Spleen (tissue), 11 donors: Measurements from ENCODE around the gene LY6G6C. TPM values are rescaled to one million over a fixed set of nuclear protein-coding genes. Genes with fewer than 3 reads are reported as not detected.

Source experiments
- DNase-seq: peaks from one replicate; pipeline ENCODE4 v3.0.0-alpha.2; 2020
- H3K27ac ChIP-seq, 8 donors: fragments of 200-600 bp; sonication (generic) in 7 of 8; 1 replicate in 4 of 8; 2 replicates in 4 of 8; pipeline versions ENCODE4 v1.5.0 to v1.8.0; 2016 to 2021; ENCODE audit warnings: inconsistent platforms in 4 of 8, mild to moderate bottlenecking in 4 of 8, moderate library complexity in 1 of 8
- H3K27me3 ChIP-seq, 7 donors: fragments of 200-600 bp; sonication (generic) in 6 of 7; replicated peaks in 1 of 7; 1 replicate in 4 of 7; 2 replicates in 3 of 7; pipeline versions ENCODE4 v1.5.0 to v1.8.0; 2016 to 2021; ENCODE audit warnings: inconsistent platforms in 3 of 7, mild to moderate bottlenecking in 1 of 7
- H3K36me3 ChIP-seq, 6 donors: fragments of 200-600 bp; sonication (generic) in 5 of 6; 1 replicate in 4 of 6; 2 replicates in 2 of 6; pipeline versions ENCODE4 v1.5.0 to v1.8.0; 2016 to 2021; ENCODE audit warnings: inconsistent platforms in 2 of 6
- H3K4me1 ChIP-seq, 6 donors: fragments of 200-600 bp; sonication (generic) in 5 of 6; 1 replicate in 3 of 6; 2 replicates in 3 of 6; pipeline versions ENCODE4 v1.5.0 to v1.8.0; 2016 to 2021; ENCODE audit warnings: inconsistent platforms in 3 of 6
- H3K4me3 ChIP-seq, 8 donors: fragments of 200-600 bp; sonication (generic) in 7 of 8; 1 replicate in 4 of 8; 2 replicates in 4 of 8; pipeline versions ENCODE4 v1.5.0 to v1.8.0; 2016 to 2021; ENCODE audit warnings: inconsistent platforms in 4 of 8, mild to moderate bottlenecking in 4 of 8, moderate library complexity in 2 of 8
- H3K9me3 ChIP-seq, 8 donors: fragments of 200-600 bp; sonication (generic) in 7 of 8; 1 replicate in 4 of 8; 2 replicates in 4 of 8; pipeline versions ENCODE4 v1.5.0 to v1.8.0; 2016 to 2021; ENCODE audit warnings: inconsistent platforms in 4 of 8
- CTCF ChIP-seq, 11 experiments: fragments of 200-600 bp in 7 of 11; fragments of 450-650 bp in 4 of 11; sonication (generic) in 4 of 11; IDR thresholded peaks in 8 of 11; conservative IDR thresholded peaks in 3 of 11; 1 replicate in 7 of 11; 2 replicates in 4 of 11; pipeline versions ENCODE4 v1.4.0 to v1.8.0; 2016 to 2021; ENCODE audit warnings: antibody characterized with exemption in 11 of 11, inconsistent platforms in 4 of 11, mild to moderate bottlenecking in 1 of 11
- POLR2A ChIP-seq, 3 donors: fragments of 450-650 bp; IDR thresholded peaks; one replicate each; pipeline ENCODE4 v1.5.1; 2017; ENCODE audit warnings: antibody characterized with exemption in 3 of 3, mild to moderate bottlenecking in 1 of 3
- POLR2AphosphoS5 ChIP-seq, 3 donors: sonication (generic); formaldehyde crosslinking; IDR thresholded peaks; one replicate each; pipeline ENCODE4 v1.5.1; 2017; ENCODE audit warnings: antibody characterized with exemption in 3 of 3
- WGBS, 5 donors: extraction: QIAGEN DNeasy Blood & Tissue Kit in 3 of 5; methylation state at CpG; one replicate each; pipeline versions ENCODE4 v1.1.5 to v1.1.7; 2013 to 2018; 5-methylcytosine and 5-hydroxymethylcytosine counted together
- intact Hi-C: fragments of 100-400 bp; cut with DNase I; formaldehyde crosslinking; loops from one replicate; pipeline ENCODE4 v1.15.0; 2023; ENCODE audit warnings: low total_unique reads
- polyA plus RNA-seq, 3 donors: library from polyadenylated mRNA; stranded (reverse); fragments of 200-250 nt; gene quantifications; one replicate each; pipeline ENCODE4 v1.2.1, GENCODE V29; 2013
- total RNA-seq, 7 donors: library from RNA; depleted of rRNA in 3 of 7; stranded (reverse); fragments of >200 nt in 3 of 7; fragmentation: NEBNext Ultra II Directional in 4 of 7; extraction: Animal tissue kit (Norgen Biotek cat#: 25700) in 4 of 7; gene quantifications; one replicate each; pipeline versions ENCODE4 v1.1.0 to v1.2.1, GENCODE V29; 2016 to 2021
- donor health status: healthy with polysubstance abuse.
- donor health status: DM: no; HTN: no; CAD: no; lungs with moderate emphysema.
- donor health status: DM: no; HTN: no; CAD: no.
- donor health status: Bipolar disorder and iron deficiency.
- donor health status: healthy.
- donor health status: DM: no; HTN: no; CAD: no.
- donor health status: DM: yes; HTN: yes; CAD: no.

The LY6G6C gene
- total and polyA plus RNA-seq, 10 donors, result 0.49 to 0.77 TPM; not detected in 8

- DNase-seq, result no peak
- intact Hi-C loops, result no loop called here
- WGBS, 5 donors, result 75 to 89% (median 81%) methylated on average over 14 to 16 of the region's 16 CpGs
- Histone ChIP-seq H3K36me3 (no peaks in the 10 kb centered on the region), H3K4me1 (peaks cover 0 to 17% (median 8%) of the 10 kb centered on the region in 6 donors), H3K27me3 (no peaks in the 10 kb centered on the region), H3K27ac (no peak within 1 kb of the TSS), H3K4me3 (no peak within 1 kb of the TSS), H3K9me3 (no peaks in the 10 kb centered on the region)
- TF ChIP-seq POLR2AphosphoS5 (IDR thresholded peaks at IDR 0.05) (no peak), CTCF (IDR thresholded peaks at IDR 0.05 in 8 of 11, conservative IDR thresholded peaks at IDR 0.05 in 3 of 11) (no peak)
Measured at GRCh38 chr6:31715022-31715958, 6.3 kb downstream of the LY6G6C start, which contains the start of gene LY6G6D. Gene LY6G6D, plus strand, starts transcription at chr6:31715348. Its CDS starts 8 bp downstream, at chr6:31715356.

- no peaks in the 10 kb centered on the region for H3K27me3 ChIP-seq
- no peak overlapping the region for H3K27ac ChIP-seq
- intact Hi-C loops, result no loop called here
- 54 to 70% (median 60%) methylated on average over 5 of the region's 5 CpGs for WGBS, 5 donors
- peaks cover 0 to 20% (median 8%) of the 10 kb centered on the region in 6 donors for H3K4me1 ChIP-seq
- no peaks in the 10 kb centered on the region for H3K9me3 ChIP-seq
- TF ChIP-seq CTCF (IDR thresholded peaks at IDR 0.05 in 8 of 11, conservative IDR thresholded peaks at IDR 0.05 in 3 of 11) (no peak), POLR2A (IDR thresholded peaks at IDR 0.05) (no peak), POLR2AphosphoS5 (IDR thresholded peaks at IDR 0.05) (no peak)
- H3K36me3 ChIP-seq, result no peaks in the 10 kb centered on the region
- no peak for DNase-seq
- no peak overlapping the region for H3K4me3 ChIP-seq
Measured at GRCh38 chr6:31713991-31714684, 7.4 kb downstream of the LY6G6C start.

GRCh38 chr6:31713465-31713864, 8.1 kb downstream of the LY6G6C start:
- H3K36me3 ChIP-seq, result no peaks in the 10 kb centered on the region
- 74 to 84% (median 83%) methylated on average over 4 of the region's 4 CpGs for WGBS, 5 donors
- H3K4me3 ChIP-seq, result no peak overlapping the region
- intact Hi-C loops, result no loop called here
- no peaks in the 10 kb centered on the region for H3K27me3 ChIP-seq
- no peak for DNase-seq
- no peak overlapping the region for H3K27ac ChIP-seq
- peaks cover 0 to 20% (median 8%) of the 10 kb centered on the region in 6 donors for H3K4me1 ChIP-seq
- TF ChIP-seq CTCF (IDR thresholded peaks at IDR 0.05 in 8 of 11, conservative IDR thresholded peaks at IDR 0.05 in 3 of 11), result no peak
- TF ChIP-seq POLR2AphosphoS5 (IDR thresholded peaks at IDR 0.05), result no peak
- H3K9me3 ChIP-seq, result no peaks in the 10 kb centered on the region

GRCh38 chr6:31712296-31712695, 9.2 kb downstream of the LY6G6C start:
- intact Hi-C loops, result no loop called here
- no peak for DNase-seq
- Histone ChIP-seq H3K4me3 (no peak overlapping the region), H3K4me1 (peaks cover 0 to 20% (median 8%) of the 10 kb centered on the region in 6 donors), H3K27me3 (no peaks in the 10 kb centered on the region), H3K9me3 (no peaks in the 10 kb centered on the region), H3K27ac (no peak overlapping the region), H3K36me3 (no peaks in the 10 kb centered on the region)
- TF ChIP-seq POLR2A (IDR thresholded peaks at IDR 0.05) (no peak), CTCF (IDR thresholded peaks at IDR 0.05 in 8 of 11, conservative IDR thresholded peaks at IDR 0.05 in 3 of 11) (peak in 4 of 11 experiments; percentile 13 to 39 (median 25))
- WGBS, 5 donors, result 61 to 79% (median 67%) methylated on average over 8 of the region's 8 CpGs
